OCI-LY1 (cell line): ENCODE data around the gene ZNF277.

Experiments
- H2AFZ ChIP-seq: fragments of 200-600 bp; sonication (generic), shearing (Covaris generic); 2 replicates; pipeline ENCODE4 v1.6.0; 2014; ENCODE audit warnings: antibody characterized with exemption, mild to moderate bottlenecking, low read length
- H3F3A ChIP-seq: fragments of 200-600 bp; sonication (generic), shearing (Covaris generic); 2 replicates; pipeline ENCODE4 v1.6.0; 2014; ENCODE audit warnings: mild to moderate bottlenecking, antibody characterized with exemption, low read length, moderate library complexity; ENCODE audit not compliant: insufficient read depth
- H3K27ac ChIP-seq: fragments of 200-600 bp; sonication (generic); 2 replicates; pipeline ENCODE4 v1.5.1; 2014; ENCODE audit warnings: low read length, mixed run types, mild to moderate bottlenecking, low read depth; ENCODE audit not compliant: poor library complexity, severe bottlenecking
- H3K27me3 ChIP-seq: fragments of 200-600 bp; sonication (generic); 2 replicates; pipeline ENCODE4 v1.6.0; 2014; ENCODE audit warnings: antibody characterized with exemption, mild to moderate bottlenecking, low read length, moderate library complexity; ENCODE audit not compliant: insufficient read depth
- H3K36me3 ChIP-seq: fragments of 200-600 bp; sonication (generic); 2 replicates; pipeline ENCODE4 v1.6.1; 2014; ENCODE audit warnings: mild to moderate bottlenecking, antibody characterized with exemption, low read length, moderate library complexity, mixed read lengths; ENCODE audit not compliant: insufficient read depth
- H3K4me1 ChIP-seq: fragments of 200-600 bp; sonication (generic); 2 replicates; pipeline ENCODE4 v1.5.1; 2014; ENCODE audit warnings: mild to moderate bottlenecking, low read length, moderate library complexity; ENCODE audit not compliant: insufficient read depth, severe bottlenecking
- H3K4me2 ChIP-seq: fragments of 200-600 bp; sonication (generic), shearing (Covaris generic); 2 replicates; pipeline ENCODE4 v1.6.1; 2014; ENCODE audit warnings: low read length
- H3K4me3 ChIP-seq: fragments of 200-600 bp; sonication (generic); 2 replicates; pipeline ENCODE4 v1.5.1; 2014; ENCODE audit warnings: low read length, low read depth, mild to moderate bottlenecking, mixed read lengths; ENCODE audit not compliant: poor library complexity, severe bottlenecking
- H3K79me2 ChIP-seq: fragments of 200-600 bp; shearing (Covaris generic); 2 replicates; pipeline ENCODE4 v1.6.1; 2016; ENCODE audit warnings: mixed run types, low read length, mixed read lengths; ENCODE audit not compliant: insufficient read depth
- H3K9ac ChIP-seq: fragments of 200-600 bp; sonication (generic), shearing (Covaris generic); 2 replicates; pipeline ENCODE4 v1.6.1; 2014; ENCODE audit warnings: mild to moderate bottlenecking, low read length, mixed read lengths
- H3K9me2 ChIP-seq: fragments of 200-600 bp; sonication (generic), shearing (Covaris generic); 2 replicates; pipeline ENCODE4 v1.6.1; 2014; ENCODE audit warnings: low read depth, mild to moderate bottlenecking, low read length, mixed read lengths
- H3K9me3 ChIP-seq: fragments of 200-600 bp; shearing (Covaris generic); 2 replicates; pipeline ENCODE4 v1.6.1; 2014; ENCODE audit warnings: low read length, mixed read lengths
- H4K20me1 ChIP-seq: fragments of 200-600 bp; sonication (generic), shearing (Covaris generic); 2 replicates; pipeline ENCODE4 v1.6.0; 2016; ENCODE audit warnings: mild to moderate bottlenecking, low read length; ENCODE audit not compliant: insufficient read depth
- EZH2 ChIP-seq: fragments of 200-600 bp; sonication (generic), shearing (Covaris generic); IDR thresholded peaks from 2 replicates; pipeline ENCODE4 v1.8.0; 2017; ENCODE audit warnings: borderline replicate concordance, mixed run types, mild to moderate bottlenecking, antibody characterized with exemption, low read length, moderate library complexity, mixed read lengths
- TF ChIP-seq, protein P1 (sequence below): fragments of 200-600 bp; sonication (generic), shearing (Covaris generic); IDR thresholded peaks from 2 replicates; pipeline ENCODE4 v1.5.1; 2017; ENCODE audit warnings: mild to moderate bottlenecking, antibody characterized with exemption, low read length, moderate library complexity, mixed read lengths

The ZNF277 gene

DNA sequence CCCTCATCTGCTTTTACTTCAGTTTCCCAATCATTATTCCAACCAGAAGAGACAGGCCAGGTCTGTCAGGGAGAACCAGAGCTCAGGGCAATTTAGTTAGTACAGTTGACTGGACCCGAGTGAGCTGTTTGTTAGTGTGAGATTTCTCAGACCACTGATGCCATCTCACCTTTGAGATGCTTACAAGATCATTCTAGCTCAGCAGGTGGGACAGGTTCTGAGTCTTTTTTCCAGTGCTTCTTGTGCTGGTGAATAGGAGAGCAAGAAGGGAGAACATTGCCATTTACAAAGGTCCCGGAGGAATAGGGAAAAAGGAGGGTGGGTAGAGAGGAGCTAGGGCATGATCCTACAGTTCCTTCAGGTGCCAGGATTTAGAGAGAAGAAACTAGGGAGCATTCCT lies 131.4 kb downstream of the ZNF277 start:
- H3K36me3 ChIP-seq, result peaks cover 25% of the 10 kb centered on the region
- H3K9ac ChIP-seq, result no peak overlapping the region
- H2AFZ ChIP-seq, result no peak overlapping the region
- H3K27me3 ChIP-seq, result no peaks in the 10 kb centered on the region
- H3K27ac ChIP-seq, result no peak overlapping the region
- no peaks in the 10 kb centered on the region for H3K9me3 ChIP-seq
- H3K4me2 ChIP-seq, result no peak overlapping the region
- TF ChIP-seq EZH2, result no peak
- H3F3A ChIP-seq, result no peaks in the 10 kb centered on the region
- H3K4me3 ChIP-seq, result no peak overlapping the region
- no peaks in the 10 kb centered on the region for H4K20me1 ChIP-seq
- no peaks in the 10 kb centered on the region for H3K4me1 ChIP-seq
- no peaks in the 10 kb centered on the region for H3K79me2 ChIP-seq
- H3K9me2 ChIP-seq, result no peaks in the 10 kb centered on the region

DNA sequence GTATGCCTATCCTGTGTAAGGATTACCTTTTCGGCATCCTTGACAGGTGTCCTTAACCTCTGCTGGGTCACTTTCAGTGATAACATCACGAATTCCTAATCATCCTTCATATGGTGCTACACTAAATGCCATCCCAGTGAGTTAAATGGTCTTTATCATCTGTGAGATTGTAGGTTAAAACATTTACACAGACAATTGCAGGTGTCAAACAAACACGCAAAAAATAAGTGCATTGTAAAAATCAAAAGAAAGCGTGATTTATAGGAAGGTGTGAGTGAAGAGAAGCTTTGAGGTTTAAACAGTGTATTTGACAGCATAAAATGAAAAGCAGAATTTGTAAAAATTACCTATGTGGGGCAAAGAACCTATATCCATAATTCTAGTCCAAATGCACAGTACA lies 132.3 kb downstream of the ZNF277 start:
- no peaks in the 10 kb centered on the region for H3F3A ChIP-seq
- H3K27me3 ChIP-seq, result no peaks in the 10 kb centered on the region
- no peak overlapping the region for H3K4me2 ChIP-seq
- H3K9me2 ChIP-seq, result no peaks in the 10 kb centered on the region
- H3K36me3 ChIP-seq, result peaks cover 32% of the 10 kb centered on the region
- no peaks in the 10 kb centered on the region for H3K4me1 ChIP-seq
- no peak overlapping the region for H2AFZ ChIP-seq
- H3K9me3 ChIP-seq, result 0 out of 2 replicates have a peak, but pooled peaks cover 3% of the 10 kb centered on the region
- H3K4me3 ChIP-seq, result no peak overlapping the region
- H3K9ac ChIP-seq, result no peak overlapping the region
- H3K79me2 ChIP-seq, result no peaks in the 10 kb centered on the region
- H3K27ac ChIP-seq, result no peak overlapping the region
- TF ChIP-seq, protein P1, sequence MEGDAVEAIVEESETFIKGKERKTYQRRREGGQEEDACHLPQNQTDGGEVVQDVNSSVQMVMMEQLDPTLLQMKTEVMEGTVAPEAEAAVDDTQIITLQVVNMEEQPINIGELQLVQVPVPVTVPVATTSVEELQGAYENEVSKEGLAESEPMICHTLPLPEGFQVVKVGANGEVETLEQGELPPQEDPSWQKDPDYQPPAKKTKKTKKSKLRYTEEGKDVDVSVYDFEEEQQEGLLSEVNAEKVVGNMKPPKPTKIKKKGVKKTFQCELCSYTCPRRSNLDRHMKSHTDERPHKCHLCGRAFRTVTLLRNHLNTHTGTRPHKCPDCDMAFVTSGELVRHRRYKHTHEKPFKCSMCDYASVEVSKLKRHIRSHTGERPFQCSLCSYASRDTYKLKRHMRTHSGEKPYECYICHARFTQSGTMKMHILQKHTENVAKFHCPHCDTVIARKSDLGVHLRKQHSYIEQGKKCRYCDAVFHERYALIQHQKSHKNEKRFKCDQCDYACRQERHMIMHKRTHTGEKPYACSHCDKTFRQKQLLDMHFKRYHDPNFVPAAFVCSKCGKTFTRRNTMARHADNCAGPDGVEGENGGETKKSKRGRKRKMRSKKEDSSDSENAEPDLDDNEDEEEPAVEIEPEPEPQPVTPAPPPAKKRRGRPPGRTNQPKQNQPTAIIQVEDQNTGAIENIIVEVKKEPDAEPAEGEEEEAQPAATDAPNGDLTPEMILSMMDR, result no peak
- H4K20me1 ChIP-seq, result no peaks in the 10 kb centered on the region

DNA sequence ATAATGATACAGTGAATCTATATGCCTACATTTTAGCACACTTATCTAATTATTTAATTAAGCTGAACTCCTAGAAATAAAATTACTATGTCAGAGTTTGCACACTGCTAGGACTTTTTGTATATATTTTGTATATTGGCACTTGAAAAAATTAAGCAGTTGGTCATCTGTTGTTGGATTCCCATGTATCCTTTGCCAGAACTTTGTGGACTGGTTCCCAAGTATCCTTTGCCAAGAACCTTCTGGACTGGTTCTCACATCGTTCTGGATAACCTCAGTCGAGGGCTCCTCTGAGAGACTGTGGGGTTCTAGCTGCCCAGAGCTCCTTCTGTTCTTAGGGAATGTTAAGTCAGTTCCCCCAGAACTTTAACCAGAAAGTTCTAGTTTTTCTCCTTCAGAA lies 135.0 kb downstream of the ZNF277 start:
- no peaks in the 10 kb centered on the region for H3K4me1 ChIP-seq
- 0 out of 2 replicates have a peak, but pooled peaks cover 3% of the 10 kb centered on the region for H3K9me3 ChIP-seq
- TF ChIP-seq, protein P1, result no peak
- no peak for TF ChIP-seq EZH2
- no peak overlapping the region for H3K4me2 ChIP-seq
- H3K9ac ChIP-seq, result no peak overlapping the region
- no peaks in the 10 kb centered on the region for H3K9me2 ChIP-seq
- H3K27me3 ChIP-seq, result no peaks in the 10 kb centered on the region
- no peaks in the 10 kb centered on the region for H4K20me1 ChIP-seq
- H3K79me2 ChIP-seq, result no peaks in the 10 kb centered on the region
- no peaks in the 10 kb centered on the region for H3F3A ChIP-seq
- no peak overlapping the region for H3K27ac ChIP-seq
- no peak overlapping the region for H3K4me3 ChIP-seq
- H3K36me3 ChIP-seq, result peaks cover 28% of the 10 kb centered on the region
- H2AFZ ChIP-seq, result no peak overlapping the region

GRCh38 chr7:112346381-112347060 lies 140.0 kb downstream of the ZNF277 start:
- no peaks in the 10 kb centered on the region for H3F3A ChIP-seq
- H3K79me2 ChIP-seq, result no peaks in the 10 kb centered on the region
- 0 out of 2 replicates have a peak, but pooled peaks cover 3% of the 10 kb centered on the region for H3K9me3 ChIP-seq
- peaks cover 21% of the 10 kb centered on the region for H3K36me3 ChIP-seq
- no peak overlapping the region for H3K4me2 ChIP-seq
- H3K27me3 ChIP-seq, result no peaks in the 10 kb centered on the region
- no peaks in the 10 kb centered on the region for H4K20me1 ChIP-seq
- no peak overlapping the region for H3K27ac ChIP-seq
- no peak overlapping the region for H2AFZ ChIP-seq
- no peak overlapping the region for H3K9ac ChIP-seq
- no peak for TF ChIP-seq EZH2
- TF ChIP-seq, protein P1, result no peak
- H3K4me1 ChIP-seq, result no peaks in the 10 kb centered on the region
- no peak overlapping the region for H3K4me3 ChIP-seq
- no peaks in the 10 kb centered on the region for H3K9me2 ChIP-seq
